A673 (cell line): ENCODE data around the gene ZFHX2.

Source experiments
- EZH2 ChIP-seq: fragments of 200-600 bp; sonication (generic); IDR thresholded peaks from 2 replicates; pipeline ENCODE4 v1.6.1; 2017; ENCODE audit warnings: borderline replicate concordance, low read depth, mild to moderate bottlenecking, mixed read lengths, antibody characterized with exemption, low read length; ENCODE audit not compliant: poor library complexity, severe bottlenecking
- TF ChIP-seq, protein P1 (sequence below): fragments of 300-800, 200-600 bp; sonication (generic); conservative IDR thresholded peaks from 2 replicates; pipeline ENCODE4 v1.5.1; 2017; ENCODE audit warnings: low read depth, mild to moderate bottlenecking, antibody characterized with exemption, low read length, moderate library complexity, mixed read lengths

DNA sequence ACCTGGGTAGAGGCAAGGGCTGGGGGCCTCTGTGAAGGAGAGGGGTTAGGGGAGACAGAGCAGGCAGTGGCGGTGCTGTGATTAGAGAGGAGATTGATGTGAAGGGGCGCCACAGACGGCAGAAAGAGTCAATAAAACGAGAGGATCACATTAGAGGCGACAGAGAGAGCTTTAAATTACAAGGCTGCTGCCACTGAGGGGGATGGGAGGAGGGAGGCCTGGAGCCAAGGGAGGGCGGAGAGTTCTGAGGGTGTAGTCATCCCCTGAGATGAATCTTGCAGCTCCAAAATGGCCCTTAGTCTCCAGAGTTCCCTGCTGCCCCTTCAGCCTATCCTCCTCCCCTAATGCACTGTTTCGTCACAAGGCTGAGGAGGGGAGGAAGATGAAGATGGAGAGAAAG lies 12.8 kb downstream of the ZFHX2 start:
- TF ChIP-seq, protein P1, sequence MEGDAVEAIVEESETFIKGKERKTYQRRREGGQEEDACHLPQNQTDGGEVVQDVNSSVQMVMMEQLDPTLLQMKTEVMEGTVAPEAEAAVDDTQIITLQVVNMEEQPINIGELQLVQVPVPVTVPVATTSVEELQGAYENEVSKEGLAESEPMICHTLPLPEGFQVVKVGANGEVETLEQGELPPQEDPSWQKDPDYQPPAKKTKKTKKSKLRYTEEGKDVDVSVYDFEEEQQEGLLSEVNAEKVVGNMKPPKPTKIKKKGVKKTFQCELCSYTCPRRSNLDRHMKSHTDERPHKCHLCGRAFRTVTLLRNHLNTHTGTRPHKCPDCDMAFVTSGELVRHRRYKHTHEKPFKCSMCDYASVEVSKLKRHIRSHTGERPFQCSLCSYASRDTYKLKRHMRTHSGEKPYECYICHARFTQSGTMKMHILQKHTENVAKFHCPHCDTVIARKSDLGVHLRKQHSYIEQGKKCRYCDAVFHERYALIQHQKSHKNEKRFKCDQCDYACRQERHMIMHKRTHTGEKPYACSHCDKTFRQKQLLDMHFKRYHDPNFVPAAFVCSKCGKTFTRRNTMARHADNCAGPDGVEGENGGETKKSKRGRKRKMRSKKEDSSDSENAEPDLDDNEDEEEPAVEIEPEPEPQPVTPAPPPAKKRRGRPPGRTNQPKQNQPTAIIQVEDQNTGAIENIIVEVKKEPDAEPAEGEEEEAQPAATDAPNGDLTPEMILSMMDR = no peak
- no peak for TF ChIP-seq EZH2
